ENCODE data around the gene GPATCH1.
"Not testable (repeated sequence)": the region's sequence is repeated elsewhere in the genome, so short reads cannot be mapped to it uniquely, and the experiment has no call there.

GPATCH1 gene, protein sequence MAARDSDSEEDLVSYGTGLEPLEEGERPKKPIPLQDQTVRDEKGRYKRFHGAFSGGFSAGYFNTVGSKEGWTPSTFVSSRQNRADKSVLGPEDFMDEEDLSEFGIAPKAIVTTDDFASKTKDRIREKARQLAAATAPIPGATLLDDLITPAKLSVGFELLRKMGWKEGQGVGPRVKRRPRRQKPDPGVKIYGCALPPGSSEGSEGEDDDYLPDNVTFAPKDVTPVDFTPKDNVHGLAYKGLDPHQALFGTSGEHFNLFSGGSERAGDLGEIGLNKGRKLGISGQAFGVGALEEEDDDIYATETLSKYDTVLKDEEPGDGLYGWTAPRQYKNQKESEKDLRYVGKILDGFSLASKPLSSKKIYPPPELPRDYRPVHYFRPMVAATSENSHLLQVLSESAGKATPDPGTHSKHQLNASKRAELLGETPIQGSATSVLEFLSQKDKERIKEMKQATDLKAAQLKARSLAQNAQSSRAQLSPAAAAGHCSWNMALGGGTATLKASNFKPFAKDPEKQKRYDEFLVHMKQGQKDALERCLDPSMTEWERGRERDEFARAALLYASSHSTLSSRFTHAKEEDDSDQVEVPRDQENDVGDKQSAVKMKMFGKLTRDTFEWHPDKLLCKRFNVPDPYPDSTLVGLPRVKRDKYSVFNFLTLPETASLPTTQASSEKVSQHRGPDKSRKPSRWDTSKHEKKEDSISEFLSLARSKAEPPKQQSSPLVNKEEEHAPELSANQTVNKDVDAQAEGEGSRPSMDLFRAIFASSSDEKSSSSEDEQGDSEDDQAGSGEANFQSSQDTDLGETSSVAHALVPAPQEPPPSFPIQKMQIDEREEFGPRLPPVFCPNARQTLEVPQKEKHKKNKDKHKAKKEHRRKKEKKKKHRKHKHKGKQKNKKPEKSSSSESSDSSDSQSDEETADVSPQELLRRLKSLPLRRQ

DNA sequence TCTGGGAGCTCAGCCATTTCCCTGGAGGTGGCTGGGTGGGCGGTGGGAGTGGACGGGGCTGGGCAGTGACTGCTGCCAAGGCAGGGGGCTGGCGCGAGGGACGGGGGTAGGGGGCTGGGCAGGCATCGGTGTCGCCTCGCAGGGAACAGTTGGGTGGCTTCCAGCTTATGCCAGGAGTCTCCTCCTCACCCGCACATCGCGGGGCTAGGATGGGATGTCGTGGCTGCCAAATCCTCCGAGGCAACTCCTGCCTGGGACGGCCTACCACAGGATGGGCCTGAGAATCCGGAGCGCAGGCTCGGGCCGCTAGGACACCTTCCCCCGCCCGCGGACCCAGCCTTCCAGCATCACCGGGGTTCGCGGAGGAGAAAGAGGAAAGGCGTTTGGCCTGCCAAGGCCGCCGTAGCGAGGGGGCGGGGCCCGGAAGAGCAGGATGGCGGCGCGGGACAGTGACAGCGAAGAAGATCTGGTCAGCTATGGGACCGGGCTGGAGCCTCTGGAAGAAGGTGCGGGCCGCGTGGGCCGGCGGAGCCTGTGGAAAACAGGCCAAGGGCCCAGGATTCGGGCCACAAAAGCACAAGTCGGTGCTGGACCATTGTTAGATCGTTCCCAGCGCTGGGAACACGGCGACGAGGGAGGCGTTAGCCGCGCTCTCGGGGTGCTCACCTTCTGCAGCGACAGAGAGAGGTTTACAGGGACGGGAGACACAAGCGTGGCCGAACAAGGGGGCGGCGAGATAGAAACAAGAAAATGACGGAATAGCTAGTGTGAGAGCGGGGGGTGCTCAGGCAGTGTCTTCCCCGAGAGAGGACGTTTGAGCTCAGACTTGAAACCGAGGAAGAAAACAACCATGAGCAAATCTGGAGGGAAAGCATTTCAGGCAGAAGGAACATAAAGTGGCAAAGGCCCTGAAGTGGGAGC, at the start of gene GPATCH1:
GPATCH1 (plus strand) TSS at position 421 of the 921 bp plus-strand sequence; CDS start at position 434, 13 bp downstream.
- peak; percentile 47 for DNase-seq (ENCODE audit: low read depth)

DNA sequence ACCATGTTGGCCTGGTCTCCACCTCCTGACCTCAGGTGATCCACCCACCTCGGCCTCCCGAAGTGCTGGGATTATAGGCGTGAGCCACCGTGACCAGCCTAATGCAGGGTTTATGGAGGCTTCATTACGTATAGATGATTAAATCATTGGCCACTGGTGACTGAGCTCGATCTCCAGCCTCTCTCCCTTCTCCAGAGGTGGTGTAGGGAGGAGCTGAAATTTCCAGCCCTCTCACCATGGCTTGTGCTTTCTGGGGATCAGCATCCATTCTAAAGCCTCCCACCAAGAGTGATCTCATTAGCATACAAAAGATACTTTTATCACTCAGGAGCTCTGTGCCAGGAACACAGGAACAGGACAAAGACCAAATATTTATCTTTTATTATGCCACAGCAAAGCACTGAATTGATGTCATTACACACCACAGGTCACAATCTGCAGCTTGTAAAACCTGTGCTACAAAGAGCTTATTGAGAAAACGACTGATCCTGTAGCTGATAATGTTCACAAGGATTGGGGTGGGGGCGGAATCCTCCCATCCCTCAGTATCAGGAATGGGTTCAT, 48.7 kb upstream of the GPATCH1 start:
- DNase-seq (ENCODE audit: low read depth) = no peak

DNA sequence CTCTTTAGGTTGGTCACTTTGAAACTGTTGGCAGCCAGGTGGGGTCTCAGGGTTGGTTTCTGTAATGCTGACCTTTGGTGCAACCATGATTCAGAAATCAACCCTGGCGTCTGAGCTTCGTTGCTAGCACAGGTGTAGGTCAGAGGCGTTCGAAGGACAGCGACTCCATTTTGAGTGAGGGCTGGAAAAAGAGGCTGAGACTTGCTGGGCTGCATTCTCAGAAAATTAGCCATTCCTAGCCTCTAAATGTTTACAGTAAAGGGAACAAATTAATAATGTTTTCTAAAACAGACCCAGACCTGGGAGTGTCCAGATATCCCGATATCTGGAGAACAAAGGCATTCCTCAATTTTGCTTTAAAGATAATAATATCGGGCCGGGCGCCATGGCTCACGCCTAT, 45.5 kb upstream of the GPATCH1 start:
- no peak for DNase-seq (ENCODE audit: low read depth)

DNA sequence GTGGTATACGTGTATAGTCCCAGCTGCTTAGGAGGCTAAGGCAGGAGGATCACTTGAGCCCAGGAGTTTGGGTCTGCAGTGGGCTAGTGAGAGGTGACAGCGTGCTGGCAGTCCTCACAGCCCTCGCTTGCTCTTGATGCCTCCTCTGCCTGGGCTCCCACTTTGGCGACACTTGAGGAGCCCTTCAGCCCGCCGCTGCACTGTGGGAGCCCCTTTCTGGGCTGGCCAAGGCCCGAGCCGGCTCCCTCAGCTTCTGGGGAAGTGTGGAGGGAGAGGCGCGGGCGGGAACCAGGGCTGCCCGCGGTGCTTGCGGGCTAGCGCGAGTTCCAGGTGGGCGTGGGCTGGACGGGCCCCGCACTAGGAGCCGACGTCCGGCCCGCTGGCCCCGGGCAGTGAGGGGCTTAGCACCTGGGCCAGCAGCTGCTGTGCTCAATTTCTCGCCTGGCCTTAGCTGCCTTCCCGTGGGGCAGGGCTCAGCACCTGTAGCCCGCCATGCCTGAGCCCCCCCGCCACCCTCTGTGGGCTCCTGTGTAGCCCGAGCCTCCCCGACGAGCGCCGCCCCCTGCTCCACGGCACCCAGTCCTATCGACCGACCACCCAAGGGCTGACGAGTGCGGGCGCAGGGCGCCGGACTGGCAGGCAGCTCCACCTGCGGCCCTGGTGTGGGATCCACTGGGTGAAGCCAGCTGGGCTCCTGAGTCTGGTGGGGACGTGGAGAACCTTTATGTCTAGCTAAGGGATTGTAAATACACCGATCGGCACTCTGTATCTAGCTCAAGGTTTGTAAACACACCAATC, 44.4 kb upstream of the GPATCH1 start:
- DNase-seq (ENCODE audit: low read depth) = not testable (repeated sequence)

DNA sequence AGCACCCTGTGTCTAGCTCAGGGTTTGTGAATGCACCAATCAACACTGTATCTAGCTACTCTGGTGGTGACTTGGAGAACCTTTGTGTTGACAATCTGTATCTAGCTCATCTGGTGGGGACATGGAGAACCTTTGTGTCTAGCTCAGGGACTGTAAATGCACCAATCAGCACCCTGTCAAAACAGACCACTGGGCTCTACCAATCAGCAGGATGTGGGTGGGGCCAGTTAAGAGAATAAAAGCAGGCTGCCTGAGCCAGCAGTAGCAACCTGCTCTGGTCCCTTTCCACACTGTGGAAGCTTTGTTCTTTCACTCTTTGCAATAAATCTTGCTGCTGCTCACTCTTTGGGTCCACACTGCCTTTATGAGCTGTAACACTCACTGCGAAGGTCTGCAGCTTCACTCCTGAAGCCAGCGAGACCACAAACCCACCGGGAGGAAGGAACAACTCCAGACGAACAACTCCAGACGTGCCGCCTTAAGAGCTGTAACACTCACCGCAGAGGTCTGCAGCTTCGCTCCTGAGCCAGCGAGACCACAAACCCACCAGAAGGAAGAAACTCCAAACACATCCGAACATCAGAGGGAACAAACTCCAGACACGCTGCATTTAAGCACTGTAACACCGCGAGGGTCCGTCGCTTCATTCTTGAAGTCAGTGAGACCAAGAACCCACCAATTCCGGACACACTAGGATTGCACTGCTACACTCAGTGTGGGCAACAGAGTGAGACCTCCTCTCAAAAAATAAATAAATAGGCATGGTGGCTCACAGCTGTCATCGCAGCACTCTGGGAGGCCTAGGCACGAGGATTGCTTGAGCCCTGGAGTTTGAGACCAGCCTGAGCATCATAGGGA, 43.6 kb upstream of the GPATCH1 start:
- DNase-seq (ENCODE audit: low read depth) = not testable (repeated sequence)

DNA sequence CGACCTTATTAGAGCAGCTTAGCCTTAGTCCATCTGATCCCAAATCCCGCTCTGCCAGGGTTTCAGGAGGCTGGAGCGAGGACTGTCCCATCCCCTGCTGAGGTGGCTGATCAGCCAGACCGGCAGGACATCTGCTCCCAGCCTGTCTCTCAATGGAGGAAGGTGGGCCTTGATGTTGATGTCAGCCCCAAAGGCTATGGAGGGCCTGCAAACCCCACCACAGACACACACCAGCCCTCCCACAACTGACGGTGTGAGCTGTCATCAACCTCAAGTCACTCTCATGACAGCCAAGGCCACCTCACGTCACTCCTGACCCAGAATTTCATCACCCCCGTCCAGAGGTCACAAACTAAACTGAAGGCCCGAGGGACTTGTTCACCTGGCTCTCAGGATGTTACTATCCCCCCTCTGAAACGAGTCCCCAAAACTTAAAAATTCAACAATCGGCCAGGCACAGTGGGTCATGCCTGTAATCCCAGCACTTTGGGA, 41.8 kb upstream of the GPATCH1 start:
- DNase-seq (ENCODE audit: low read depth) = no peak

DNA sequence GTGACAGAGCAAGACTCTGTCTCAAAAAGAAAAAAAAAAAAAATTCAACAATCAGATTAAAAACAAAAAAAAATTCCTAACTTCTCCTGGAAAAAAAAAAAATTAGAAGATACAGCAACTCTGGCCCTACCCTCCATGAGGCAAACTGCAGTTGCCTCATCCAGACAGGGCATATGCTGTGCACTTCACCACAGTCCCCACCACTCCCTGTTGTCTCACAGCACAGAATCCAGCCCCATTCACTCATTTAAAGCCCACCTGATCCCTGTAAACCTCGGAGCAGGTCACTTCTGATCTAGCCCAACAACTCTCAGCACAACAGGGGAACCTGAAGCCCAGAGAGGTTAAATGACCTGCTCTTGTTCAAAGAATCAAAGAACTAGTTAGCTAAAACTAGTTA, 41.2 kb upstream of the GPATCH1 start:
- no peak for DNase-seq (ENCODE audit: low read depth)

DNA sequence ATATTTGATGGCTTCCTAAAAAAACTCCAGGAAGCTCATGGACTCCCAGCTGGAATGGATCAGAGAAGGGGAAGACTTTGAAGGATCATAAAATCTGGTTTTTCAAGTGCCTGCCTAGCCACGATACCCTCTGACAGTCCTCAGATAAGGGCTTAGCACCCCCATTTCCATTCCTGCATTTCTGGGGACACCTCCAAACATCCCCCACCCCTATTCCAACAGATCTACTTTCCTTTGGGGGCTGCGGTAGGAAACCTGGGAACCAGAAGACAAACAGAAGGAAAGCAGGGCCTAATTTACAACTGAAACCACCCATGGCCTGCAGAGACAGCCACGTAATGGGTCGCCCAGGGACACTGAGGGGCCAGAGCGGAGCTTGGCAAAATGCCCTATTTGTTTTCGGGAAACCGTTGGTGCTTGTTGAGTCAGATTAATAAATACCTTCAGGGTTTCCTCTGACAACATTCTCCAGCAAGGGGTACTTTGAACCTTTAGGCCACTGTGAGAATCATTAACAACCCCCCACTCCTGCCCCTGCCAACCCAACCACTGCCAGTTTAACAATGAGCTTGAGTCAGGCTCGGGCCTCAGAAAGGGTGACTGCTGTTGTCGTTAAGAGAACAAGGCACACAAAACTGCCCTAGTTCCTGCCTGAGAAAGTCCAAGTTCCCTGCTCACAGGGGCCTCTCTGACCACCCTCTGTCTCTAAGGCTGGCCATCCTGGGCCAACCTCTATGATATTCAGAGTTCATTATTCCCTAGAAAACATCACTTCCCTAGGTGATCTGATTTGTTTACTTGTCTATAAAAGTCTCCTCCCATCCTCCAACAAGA, 39.8 kb upstream of the GPATCH1 start:
- no peak for DNase-seq (ENCODE audit: low read depth)

DNA sequence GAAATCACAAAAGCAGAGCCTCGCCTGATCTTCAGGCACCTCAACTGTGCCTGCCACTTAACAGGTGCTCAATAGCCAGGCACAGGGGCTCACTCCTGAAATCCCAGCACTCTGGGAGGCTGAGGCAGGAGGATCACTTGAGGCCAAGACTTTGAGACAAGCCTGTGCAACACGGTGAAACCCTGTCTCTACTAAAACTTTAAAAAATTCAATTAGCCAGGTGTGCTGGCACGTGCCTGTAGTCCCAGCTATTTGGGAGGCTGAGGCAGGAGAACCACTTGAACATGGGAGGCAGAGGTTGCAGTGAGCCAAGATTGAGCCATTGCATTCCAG, 39.2 kb upstream of the GPATCH1 start:
- not testable (repeated sequence) for DNase-seq (ENCODE audit: low read depth)

DNA sequence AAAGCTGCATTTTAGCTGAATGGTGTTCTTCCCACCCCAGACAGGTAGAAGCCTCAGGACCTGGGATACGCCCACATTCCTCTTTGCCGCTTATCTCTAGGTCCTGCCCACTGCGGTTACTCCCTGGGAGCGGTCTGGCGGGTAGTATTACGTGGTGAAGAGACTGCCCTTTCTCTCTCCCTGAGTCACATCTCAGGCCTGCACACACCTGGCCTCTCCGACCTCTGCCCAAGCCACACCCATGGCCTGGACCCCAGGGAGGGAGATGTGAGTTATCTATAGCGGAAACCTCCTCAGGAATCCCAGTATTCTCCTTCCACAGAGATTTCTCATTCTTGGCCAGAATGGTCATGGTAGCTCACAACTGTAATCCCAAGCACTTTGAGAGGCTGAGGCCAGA, 33.6 kb upstream of the GPATCH1 start:
- DNase-seq (ENCODE audit: low read depth) = no peak

DNA sequence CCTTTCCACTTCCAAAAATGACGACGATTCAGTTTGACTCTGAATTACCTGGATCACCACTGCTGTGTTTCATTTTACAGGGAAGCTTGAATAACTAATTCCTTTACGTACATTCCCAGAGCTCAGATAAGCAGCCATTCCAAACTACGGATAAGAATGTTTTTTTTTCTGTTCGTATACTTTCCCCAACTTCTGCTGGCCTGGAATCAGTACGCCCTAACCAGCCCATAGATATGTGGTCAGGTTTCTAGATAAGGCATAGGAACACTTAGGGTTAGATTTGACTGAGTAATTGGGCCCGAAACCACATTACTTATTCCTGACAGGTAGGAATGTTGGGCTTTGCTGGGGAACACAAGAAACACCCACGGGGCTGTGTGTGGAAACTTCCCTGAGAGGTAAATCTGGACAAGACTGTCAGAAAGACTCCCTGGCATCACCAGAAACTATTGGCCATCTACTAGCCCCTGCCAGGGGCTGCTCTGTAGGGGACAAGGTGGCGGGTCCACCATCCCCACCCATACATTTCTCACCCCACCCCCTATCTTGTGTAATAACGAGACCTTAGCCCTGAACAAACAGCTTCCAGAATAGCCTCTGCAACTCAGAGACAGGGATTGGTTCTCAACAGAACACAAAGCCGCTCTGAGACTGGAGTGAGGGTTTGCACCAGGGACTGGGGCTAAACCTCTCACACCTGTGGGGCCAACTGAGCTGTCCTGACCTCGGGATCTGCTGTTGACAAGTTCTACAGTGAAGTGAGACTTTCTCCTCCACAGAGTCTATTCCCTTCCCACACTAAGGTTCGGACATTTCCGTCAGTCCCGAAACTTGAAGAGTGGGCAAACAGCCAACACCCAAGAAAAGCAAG, 31.9 kb upstream of the GPATCH1 start:
- DNase-seq (ENCODE audit: low read depth) = no peak

DNA sequence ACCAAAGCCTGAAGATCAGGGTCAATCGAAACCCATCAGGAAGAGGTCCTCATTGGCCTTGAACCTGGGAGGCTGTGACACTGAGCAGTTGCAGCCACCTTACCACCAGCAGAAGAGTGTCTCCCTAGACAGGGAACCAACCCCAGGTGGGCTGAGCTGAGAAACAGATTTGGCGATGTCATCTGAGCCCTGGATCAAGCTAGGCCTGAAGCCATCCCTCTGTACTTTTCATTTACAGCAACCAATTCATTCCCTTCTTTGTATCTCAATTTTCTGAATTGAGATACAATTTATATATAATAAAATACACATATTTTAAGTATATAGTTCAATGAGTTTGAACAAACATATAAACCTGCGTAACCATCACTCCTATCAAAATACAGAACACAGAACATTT, 30.9 kb upstream of the GPATCH1 start:
- no peak for DNase-seq (ENCODE audit: low read depth)

DNA sequence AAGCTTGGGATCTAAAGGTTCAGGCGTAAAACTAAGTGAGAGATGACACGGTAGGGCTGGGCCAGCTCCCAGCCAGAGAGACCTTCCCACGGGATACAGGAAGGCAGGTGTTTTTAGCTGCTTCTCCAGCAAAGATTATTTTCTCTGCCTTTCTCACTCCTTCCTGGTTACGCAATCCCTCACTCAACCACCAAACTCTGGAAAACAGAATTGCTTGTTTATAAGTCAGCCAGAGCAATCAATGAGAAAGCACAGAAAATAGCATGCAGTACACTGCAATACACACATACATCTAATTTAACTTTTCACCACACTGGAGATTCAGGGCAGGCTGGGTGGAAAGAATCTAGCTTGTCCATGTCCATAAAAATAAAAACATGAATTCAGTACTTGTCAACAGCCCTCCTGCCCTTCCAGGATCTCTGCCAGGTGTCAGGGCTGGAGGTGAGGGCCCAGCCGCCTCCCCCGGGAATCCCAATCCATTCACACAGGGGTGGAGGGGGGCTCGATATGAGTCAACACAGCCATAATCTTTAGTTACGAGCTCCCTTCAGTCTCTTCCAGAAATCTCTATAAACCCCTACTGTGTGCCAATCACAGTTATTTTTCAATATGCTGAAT, 28.5 kb upstream of the GPATCH1 start:
- no peak for DNase-seq (ENCODE audit: low read depth)

DNA sequence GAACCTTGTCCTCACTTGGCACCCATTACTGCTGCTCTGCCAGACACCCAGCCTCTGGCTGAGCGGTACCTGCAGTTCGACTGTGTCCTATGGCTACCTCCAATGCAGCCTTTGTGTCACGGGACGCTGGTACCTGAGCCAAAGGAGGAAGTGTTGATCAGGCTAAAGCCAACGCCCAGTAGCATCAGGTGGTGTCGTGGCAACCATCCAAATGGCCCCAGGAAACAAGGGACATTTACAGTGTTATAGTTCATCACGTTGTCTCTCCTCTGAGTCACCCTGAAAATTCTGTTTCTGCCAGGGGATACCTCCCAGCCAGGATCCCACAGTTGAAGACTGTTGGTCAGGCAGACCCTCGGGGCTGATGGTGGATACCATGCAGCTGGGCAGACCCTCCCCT, 26.4 kb upstream of the GPATCH1 start:
- no peak for DNase-seq (ENCODE audit: low read depth)

DNA sequence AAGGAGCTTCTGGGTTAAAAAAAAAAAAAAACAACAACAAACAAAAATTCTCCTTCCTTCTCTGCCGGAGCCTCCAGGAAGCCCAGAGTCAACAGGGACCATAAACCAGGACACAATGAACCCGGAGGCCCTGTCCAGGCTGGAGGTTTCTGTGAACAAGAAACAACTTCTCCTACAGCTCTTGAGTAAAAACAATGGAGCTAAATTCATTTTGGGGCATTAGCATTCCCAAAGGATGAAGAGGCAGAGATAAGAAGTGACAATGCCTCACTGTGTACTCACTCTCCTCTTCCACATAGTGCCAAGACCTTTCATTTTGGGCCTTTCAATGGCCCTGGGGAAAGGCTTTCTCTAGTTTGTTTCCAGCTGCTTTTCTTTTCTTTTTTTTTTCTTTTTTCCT, 25.3 kb upstream of the GPATCH1 start:
- no peak for DNase-seq (ENCODE audit: low read depth)

DNA sequence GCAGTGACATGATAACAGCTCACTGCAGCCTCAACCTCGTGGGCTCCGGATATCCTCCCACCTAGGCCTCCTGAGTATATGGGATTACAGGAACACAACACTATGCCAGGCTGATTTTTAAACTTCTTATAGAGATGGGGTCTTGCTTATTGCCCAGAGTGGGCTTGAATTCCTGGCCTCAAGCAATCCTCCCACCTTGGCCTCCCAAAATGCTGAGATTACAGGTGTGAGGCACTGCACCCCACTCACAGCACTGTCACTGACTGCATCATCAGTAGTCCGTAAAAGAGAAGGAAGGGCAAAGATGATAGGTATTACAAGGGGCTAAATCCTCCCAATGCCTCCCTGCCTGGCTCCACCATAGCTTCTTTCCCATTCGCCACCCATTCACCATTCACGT, 20.4 kb upstream of the GPATCH1 start:
- DNase-seq (ENCODE audit: low read depth) = no peak

DNA sequence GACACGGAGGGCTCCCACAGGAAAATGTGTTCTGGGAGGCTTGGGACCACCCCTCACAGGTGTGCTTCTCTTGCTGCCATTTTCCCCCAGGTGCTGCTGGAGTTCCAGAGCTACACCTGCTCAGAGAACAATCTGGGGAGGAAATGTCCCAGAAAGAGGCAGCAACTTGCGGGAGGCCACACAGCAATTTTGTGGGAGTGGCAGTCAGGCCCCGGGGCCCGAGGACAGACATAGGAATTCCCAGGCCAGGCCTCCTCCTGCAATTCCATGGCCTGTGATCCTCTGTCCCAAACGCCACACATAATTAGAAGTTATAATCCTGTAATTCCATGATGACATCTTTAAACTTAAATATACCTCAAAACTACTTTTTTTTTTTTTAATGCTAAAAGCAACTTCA, 18.1 kb upstream of the GPATCH1 start:
- no peak for DNase-seq (ENCODE audit: low read depth)
